SK-N-DZ (cell line): Measurements from ENCODE around the gene OTOG.
"Not testable (repeated sequence)": the region's sequence is repeated elsewhere in the genome, so short reads cannot be mapped to it uniquely, and the experiment has no call there.

Experiments used
- DNase-seq: peaks from one replicate; pipeline ENCODE4 v3.0.0-alpha.2; 2015; ENCODE audit warnings: low spot score

The OTOG gene

GRCh38 chr11:17622711-17623110 lies 75.7 kb downstream of the OTOG start:
- not testable (repeated sequence) for DNase-seq

DNA sequence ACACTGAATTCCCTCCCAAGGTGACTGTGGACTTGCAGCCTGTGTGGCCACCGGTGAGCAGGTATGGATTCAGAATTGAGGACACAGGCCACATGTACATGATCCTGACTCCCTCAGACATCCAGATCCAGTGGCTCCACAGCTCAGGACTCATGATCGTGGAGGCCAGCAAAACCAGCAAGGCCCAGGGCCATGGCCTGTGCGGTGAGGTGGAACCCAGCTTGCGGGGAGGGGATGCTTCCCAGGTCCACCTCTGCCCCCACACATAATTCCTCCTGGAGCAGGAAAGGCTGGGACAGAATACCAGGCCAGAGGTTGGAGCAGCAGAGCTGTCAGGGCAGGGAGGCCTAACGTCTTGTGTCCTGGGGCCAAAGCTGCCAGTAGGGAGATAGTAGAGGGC lies 82.1 kb downstream of the OTOG start:
- no peak for DNase-seq

- no peak for DNase-seq
Measured at GRCh38 chr11:17630936-17631335, 83.9 kb downstream of the OTOG start.

DNA sequence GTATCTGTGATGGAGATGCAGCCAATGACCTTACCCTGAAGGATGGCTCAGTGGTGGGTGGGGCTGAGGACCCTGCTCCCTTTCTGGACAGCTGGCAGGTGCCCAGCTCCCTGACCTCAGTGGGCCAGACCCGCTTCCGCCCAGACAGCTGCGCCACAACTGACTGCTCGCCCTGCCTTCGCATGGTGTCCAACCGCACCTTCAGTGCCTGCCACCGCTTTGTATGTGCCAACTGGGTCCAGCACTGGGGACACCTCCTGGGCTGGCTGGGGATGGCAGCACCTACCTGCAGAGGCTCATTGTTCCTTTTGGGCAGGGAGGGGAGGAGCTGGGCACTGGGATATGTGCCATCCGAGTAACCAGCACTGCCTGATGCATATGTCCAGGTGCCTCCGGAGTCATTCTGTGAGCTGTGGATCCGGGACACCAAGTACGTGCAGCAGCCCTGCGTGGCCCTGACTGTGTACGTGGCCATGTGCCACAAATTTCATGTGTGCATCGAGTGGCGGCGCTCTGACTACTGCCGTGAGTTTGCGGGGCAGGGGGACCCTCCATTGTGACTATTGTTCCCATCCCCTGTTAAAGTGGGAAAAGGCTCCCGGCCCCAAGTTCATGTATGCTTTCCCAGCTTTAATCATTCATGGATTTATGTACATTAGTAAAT lies 84.8 kb downstream of the OTOG start:
- DNase-seq: no peak

DNA sequence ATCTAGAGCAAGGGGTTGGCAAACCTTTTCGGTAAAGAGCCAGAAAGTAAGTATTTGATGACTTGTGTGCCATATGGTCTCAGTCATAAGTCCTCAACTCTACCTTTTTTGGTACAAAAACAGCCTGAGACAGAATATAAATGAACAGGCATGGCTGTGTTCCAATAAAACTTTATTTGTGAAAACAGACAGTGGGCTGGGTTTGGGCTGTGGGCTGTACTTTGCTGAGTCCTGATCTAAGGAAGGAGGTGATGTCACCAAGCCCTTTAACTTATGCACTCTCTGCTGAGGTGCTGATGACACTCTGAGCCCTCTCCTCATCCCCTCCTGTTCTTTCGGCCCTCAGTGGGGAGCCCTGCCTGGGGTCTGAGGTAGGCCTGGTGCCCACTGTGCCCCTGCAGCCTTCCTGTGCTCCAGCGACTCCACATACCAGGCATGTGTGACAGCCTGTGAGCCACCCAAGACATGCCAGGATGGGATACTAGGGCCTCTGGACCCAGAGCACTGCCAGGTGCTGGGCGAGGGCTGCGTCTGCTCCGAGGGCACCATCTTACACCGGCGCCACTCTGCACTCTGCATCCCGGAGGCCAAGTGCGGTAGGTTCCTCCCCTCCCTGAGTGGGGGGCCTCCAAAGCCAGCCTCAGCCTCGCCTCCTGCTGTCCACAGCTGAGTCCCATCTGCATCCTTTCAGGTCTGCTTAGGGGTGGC lies 86.4 kb downstream of the OTOG start:
- no peak for DNase-seq

- DNase-seq: no peak
Measured at GRCh38 chr11:17633987-17634775, 87.1 kb downstream of the OTOG start.

DNA sequence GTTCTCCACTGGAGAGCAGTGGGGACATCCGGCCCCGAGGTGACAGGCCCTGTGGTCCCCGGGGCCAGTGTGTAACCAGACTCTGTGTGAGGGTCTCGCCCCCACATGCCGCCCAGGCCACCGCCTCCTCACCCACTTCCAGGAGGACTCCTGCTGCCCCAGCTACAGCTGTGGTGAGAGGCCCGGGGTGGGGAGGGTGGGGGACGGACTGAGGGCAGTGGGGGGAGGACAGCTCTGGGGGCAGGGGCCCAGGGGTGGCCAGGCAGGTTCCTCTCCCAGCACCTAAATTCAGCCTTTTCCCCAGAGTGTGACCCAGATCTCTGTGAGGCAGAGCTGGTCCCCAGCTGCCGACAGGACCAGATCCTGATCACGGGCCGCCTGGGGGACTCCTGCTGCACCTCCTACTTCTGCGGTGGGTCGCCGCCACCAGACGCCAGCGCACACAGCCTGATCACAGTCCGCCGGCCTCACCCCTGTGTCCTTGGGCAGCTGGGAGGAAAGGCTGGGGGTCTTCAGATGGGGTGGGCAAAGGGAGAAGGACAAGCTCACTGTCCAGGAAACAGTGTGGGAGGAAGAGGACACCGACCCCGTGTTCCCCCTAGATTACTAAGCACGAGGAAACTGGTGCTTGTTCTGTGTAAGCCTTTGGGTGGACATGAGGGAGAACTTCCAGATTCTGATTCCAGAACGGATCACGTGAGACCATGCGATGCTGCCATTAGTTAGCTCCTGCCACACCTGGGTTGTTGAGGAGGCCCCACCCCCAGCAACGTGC lies 87.9 kb downstream of the OTOG start:
- DNase-seq: no peak

GRCh38 chr11:17635551-17635938 lies 88.5 kb downstream of the OTOG start:
- no peak for DNase-seq

DNA sequence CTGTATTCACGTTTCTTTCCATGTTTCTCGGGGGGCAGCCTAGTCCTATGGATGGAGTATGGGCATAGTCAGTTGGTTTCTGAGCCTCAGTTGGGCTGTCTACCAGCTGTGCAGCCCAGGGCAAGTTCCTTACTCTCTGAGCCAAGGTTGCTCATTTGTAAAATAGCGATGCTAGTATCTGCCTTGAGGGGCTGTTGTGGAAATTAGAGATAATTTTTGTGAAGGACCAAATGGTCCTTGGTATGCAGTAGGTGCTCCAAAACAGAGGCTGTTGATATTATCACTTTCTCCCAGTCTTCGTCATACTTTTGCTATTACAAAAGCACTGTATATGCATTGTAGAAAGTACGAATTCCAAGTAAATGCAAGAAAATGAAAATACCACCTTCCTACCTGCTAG lies 89.7 kb downstream of the OTOG start:
- DNase-seq: no peak

DNA sequence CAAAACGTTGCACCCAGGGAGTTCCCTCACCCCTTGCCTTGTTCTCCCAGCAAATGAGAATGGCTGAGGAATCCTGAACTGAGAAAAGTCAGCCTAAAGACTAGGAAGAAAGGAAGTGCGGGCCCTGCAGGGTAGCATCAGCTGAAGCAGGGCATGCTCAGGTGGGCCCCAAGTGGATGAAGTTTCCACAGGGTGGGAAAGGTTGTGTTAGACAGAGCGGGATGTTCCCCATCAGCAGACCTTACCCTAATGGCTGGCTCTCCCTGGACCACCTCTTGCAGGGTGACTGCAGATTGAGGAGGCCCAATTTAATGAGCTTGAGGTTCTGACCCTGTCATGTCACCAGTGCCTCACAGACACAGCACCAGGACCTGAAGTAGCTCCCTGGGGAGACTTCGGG lies 90.8 kb downstream of the OTOG start:
- DNase-seq: no peak

DNA sequence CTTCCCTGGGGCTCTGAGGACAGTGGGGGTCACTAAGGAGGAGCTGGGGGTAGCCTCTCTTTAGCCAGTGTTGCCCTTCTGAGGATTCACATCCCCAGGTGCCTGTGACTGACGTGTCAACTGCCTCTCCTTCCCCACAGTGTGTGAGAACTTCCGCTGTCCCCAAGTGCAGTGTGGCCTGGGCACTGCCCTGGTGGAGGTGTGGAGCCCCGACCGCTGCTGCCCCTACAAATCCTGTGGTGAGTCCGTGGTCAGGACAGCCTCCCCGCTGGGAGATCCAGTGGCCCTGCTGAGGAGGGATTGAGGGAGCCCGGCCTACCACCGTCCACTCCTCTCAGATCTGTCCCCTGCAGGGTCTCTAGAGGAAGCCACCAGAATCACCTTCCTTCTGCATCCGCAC lies 91.3 kb downstream of the OTOG start:
- DNase-seq: no peak

DNA sequence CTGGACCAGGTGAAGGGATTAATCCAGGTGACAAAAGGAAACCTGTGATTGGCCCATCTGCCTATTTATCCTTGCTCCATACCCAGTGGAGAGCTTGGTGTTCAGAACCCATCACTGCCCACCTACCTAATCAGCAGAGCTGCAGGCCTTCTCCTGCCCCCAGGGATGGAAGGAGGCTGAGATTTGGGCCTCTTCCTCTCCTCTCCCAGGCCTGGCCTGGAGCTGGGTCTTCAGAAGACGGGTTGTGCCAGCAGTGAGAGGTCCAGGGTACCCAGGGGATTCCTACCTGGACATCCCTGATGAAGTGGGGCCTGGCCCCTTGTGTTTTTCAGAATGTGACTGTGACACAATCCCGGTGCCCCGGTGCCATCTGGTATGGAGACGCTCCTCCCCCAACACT lies 92.0 kb downstream of the OTOG start:
- no peak for DNase-seq

- no peak for DNase-seq
Measured at GRCh38 chr11:17639781-17640180, 92.7 kb downstream of the OTOG start.

GRCh38 chr11:17640493-17641164 lies 93.6 kb downstream of the OTOG start:
- no peak for DNase-seq

GRCh38 chr11:17641792-17642350 lies 94.8 kb downstream of the OTOG start:
- DNase-seq: no peak

DNA sequence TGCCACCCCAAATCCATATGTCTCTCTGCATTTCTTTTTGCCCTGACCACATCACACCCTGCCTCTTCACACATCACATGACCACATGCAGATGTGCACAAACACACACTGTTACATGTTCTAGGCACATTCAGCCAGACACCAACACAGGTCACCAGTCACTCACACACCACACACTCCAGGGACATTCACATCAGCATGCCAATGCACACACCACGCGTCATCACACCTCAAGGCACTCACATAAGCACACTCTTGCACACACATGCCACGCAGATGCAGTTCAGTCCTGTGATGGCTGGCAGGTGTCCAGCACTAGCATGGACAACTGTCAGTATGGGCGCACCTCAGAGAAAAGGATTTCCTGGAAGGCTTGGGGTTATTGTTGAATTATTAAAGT lies 95.3 kb downstream of the OTOG start:
- no peak for DNase-seq

DNA sequence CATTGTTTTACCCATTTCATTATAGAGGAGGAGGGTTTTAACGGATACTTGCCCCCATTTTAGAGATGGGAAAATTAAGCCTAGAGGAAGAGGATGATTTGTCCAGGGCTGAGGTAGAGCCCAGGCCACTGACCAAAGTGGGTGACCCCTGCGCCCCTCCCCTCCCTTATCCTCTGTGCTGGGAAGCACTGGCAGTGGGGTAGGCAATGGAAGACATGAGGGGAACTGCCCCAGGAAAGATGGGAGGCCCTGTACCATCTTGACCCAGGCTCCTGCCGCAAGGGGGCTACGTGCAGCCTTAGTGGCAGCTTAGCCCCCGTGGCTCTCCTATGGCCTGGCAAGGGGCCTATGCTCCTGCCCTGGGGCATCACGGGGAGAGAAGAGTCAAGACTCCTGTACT lies 95.9 kb downstream of the OTOG start:
- DNase-seq: no peak

GRCh38 chr11:17643506-17644405 lies 96.7 kb downstream of the OTOG start:
- no peak for DNase-seq

- no peak for DNase-seq
Measured at GRCh38 chr11:17645190-17645970, 98.3 kb downstream of the OTOG start.
